ENCODE data around the gene CDK11B. TPM values are rescaled to one million over a fixed set of nuclear protein-coding genes. Genes with fewer than 3 reads are reported as not detected.

The CDK11B gene
- total RNA-seq (2022; extraction: Qiagen RNA extraction) = 24.0 to 27.3 TPM (median 24.7 TPM) in 5 replicates

GRCh38 chr1:1658583-1659549 is at the start of gene CDK11B:
Gene CDK11B, minus strand, starts transcription at chr1:1659004. Its CDS starts 1,519 bp downstream, at chr1:1657485.

GRCh38 chr1:1692714-1693647 is 34.2 kb upstream of the CDK11B start, which contains the start of gene SLC35E2B:
Gene SLC35E2B, minus strand, starts transcription at chr1:1692795. Its CDS starts 16,096 bp downstream, at chr1:1676699.

GRCh38 chr1:1631782-1632420 is 26.9 kb downstream of the CDK11B start, which contains the start of gene MMP23B:
Gene MMP23B, plus strand, starts transcription at chr1:1632173. Its CDS starts 46 bp downstream, at chr1:1632219.

GRCh38 chr1:1615256-1616044 is 43.4 kb downstream of the CDK11B start, which contains the start of gene MIB2:
Gene MIB2, plus strand, starts transcription at chr1:1615500. Its CDS starts 7,953 bp downstream, at chr1:1623453.

GRCh38 chr1:1599935-1600860 is 58.6 kb downstream of the CDK11B start, which contains the start of gene FNDC10:
Gene FNDC10, minus strand, starts transcription at chr1:1600135. Its CDS starts 120 bp downstream, at chr1:1600015.

Other genes with a start within 250 kb of the CDK11B start
- 0.06 to 0.14 TPM (median 0.14 TPM) in 3 of 5 replicates, not detected in the others for gene ANKRD65, start 237.7 kb downstream of the CDK11B start, total RNA-seq (2022; extraction: Qiagen RNA extraction)
- 4.1 to 15.8 TPM (median 12.9 TPM) in 5 replicates for gene VWA1, start 223.3 kb downstream of the CDK11B start, total RNA-seq (2022; extraction: Qiagen RNA extraction)
- gene ATAD3C, start 209.3 kb downstream of the CDK11B start, total RNA-seq (2022; extraction: Qiagen RNA extraction) = not detected in 5 replicates
- 1.3 to 3.2 TPM (median 2.9 TPM) in 5 replicates for gene ATAD3B, start 187.2 kb downstream of the CDK11B start, total RNA-seq (2022; extraction: Qiagen RNA extraction)
- gene ATAD3A, start 146.8 kb downstream of the CDK11B start, total RNA-seq (2022; extraction: Qiagen RNA extraction) = 31.1 to 37.8 TPM (median 35.1 TPM) in 5 replicates
- 0.24 to 0.70 TPM (median 0.38 TPM) in 4 of 5 replicates, not detected in the other for gene TMEM240, start 118.4 kb downstream of the CDK11B start, total RNA-seq (2022; extraction: Qiagen RNA extraction)
- 83.9 to 108 TPM (median 103 TPM) in 5 replicates for gene SSU72, start 84.1 kb downstream of the CDK11B start, total RNA-seq (2022; extraction: Qiagen RNA extraction)
- gene FNDC10, start 58.9 kb downstream of the CDK11B start, total RNA-seq (2022; extraction: Qiagen RNA extraction) = 5.5 to 8.9 TPM (median 7.8 TPM) in 5 replicates
- 10.6 to 18.3 TPM (median 16.8 TPM) in 5 replicates for gene MIB2, start 43.5 kb downstream of the CDK11B start, total RNA-seq (2022; extraction: Qiagen RNA extraction)
- 0.33 to 0.79 TPM (median 0.50 TPM) in 5 replicates for gene MMP23B, start 26.8 kb downstream of the CDK11B start, total RNA-seq (2022; extraction: Qiagen RNA extraction)
- 10.5 to 13.1 TPM (median 12.6 TPM) in 5 replicates for gene SLC35E2B, start 33.8 kb upstream of the CDK11B start, total RNA-seq (2022; extraction: Qiagen RNA extraction)
- gene CDK11A, start 65.4 kb upstream of the CDK11B start, total RNA-seq (2022; extraction: Qiagen RNA extraction) = 19.4 to 24.3 TPM (median 20.4 TPM) in 5 replicates
- gene NADK, start 119.5 kb upstream of the CDK11B start, total RNA-seq (2022; extraction: Qiagen RNA extraction) = 37.0 to 41.2 TPM (median 39.2 TPM) in 5 replicates
- gene GNB1, start 232.1 kb upstream of the CDK11B start, total RNA-seq (2022; extraction: Qiagen RNA extraction) = 180 to 230 TPM (median 194 TPM) in 5 replicates

Measured in A549 treated with Hydrocortisone at 1 μM for 4 hours (cell line).